NCI-H2081 (cell line): ENCODE measurements around the gene RFTN1.
A peak's percentile ranks its signal among the peaks of the same experiment; 100 is the strongest.

ENCODE experiments used
- DNase-seq, 2 experiments: peaks; one replicate each; lab custom pipeline; 2025; lab: John Stamatoyannopoulos, UW

The RFTN1 gene, protein sequence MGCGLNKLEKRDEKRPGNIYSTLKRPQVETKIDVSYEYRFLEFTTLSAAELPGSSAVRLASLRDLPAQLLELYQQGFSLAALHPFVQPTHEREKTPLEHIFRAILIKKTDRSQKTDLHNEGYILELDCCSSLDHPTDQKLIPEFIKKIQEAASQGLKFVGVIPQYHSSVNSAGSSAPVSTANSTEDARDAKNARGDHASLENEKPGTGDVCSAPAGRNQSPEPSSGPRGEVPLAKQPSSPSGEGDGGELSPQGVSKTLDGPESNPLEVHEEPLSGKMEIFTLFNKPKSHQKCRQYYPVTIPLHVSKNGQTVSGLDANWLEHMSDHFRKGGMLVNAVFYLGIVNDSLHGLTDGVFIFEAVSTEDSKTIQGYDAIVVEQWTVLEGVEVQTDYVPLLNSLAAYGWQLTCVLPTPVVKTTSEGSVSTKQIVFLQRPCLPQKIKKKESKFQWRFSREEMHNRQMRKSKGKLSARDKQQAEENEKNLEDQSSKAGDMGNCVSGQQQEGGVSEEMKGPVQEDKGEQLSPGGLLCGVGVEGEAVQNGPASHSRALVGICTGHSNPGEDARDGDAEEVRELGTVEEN

DNA sequence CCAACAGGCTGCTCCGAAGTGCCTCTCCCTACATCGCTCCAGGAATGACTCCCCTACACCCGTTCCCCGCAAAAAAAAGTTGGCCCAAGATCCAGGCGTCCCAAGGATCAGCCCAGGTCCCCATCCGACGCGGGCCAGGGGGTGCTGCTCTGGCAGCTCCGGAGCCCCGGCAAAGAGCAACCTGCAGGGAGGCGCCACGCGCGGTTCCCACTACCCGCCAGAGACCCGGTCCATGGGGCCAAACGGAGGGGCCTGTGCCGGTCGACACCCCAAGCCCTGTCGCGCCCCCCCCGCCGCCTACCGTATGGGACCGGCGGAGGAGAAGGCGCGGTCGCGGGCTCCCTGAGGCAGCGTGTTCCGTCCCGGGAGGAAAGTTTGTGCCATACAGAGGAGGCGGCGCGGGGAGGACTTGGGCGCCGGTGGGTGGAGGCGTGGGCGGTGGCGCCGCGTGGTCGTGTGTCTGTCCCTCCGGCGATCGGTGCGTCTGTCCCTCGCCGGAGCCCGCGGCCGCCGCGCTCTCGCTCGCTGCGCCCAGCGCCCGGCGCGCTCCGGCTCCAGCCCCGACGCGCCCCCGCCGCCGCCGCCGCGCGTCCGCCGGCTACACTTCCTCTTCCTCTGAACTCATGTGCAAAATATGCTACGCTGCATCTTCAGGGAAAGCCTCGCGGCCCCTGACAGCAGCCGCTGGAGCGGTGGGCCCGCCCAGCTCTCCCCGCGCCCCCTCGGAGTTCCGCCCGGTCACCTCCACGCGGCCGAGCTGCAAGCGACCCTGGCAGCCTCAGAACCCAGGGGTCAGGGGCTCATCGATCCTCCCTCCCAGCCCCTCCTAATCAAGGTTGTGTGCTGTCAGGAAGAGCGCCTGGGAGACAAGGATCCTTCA lies at the start of gene RFTN1:
Gene RFTN1, minus strand, starts transcription at position 559 of the 880 bp plus-strand sequence. CDS start 19,830 bp downstream, outside the sequence.
- peak in 1 of 2 experiments; percentile 54 for DNase-seq

DNA sequence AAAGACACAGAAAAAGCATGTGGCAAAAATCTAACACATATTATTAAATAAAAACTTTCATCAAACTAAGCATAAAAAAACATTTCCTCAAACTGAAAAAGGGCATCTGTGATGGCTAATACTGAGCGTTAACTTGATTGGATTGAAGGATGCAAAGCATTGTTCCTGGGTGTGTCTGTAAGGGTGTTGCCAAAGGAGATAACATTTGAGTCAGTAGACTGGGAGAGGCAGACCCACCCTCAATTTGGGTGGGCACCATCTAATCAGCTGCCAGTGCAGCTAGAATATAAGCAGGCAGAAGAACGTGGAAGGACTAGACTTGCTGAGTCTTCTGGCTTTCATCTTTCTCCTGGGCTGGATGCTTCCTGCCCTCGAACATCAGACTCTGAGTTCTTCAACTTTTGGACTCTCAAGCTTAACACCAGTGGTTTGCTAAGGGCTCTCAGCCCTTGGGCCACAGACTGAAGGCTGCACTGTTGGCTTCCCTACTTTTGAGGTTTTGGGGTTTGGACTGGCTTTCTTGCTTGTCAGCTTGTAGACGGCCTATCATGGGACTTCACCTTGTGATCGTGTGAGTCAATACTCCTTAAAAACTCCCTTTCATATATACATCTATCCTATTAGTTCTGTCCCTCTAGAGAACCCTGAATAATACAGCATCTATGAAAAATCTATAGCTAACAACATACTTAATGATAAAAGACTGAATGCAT lies 46.3 kb upstream of the RFTN1 start:
- no peak for DNase-seq

DNA sequence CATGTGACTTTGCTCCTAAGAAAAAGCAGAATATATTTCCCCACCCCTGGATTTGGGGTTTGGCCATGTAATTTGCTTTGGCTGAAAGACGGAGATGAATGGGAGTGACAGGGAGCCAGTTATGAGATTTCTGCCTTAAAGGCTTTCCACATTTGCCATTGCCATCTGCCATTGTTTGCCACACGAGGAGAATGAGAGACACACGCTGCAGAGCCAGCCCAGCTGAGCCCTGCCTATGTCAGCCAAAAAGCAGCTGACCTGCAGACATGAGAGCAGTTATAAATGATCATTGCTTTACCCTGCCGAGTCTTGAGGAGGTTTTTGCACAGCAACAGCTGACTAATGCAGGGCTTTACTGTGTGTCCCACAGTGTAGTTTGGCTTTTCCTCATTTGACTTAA lies 40.6 kb upstream of the RFTN1 start:
- peak in 1 of 2 experiments; percentile 21 for DNase-seq

DNA sequence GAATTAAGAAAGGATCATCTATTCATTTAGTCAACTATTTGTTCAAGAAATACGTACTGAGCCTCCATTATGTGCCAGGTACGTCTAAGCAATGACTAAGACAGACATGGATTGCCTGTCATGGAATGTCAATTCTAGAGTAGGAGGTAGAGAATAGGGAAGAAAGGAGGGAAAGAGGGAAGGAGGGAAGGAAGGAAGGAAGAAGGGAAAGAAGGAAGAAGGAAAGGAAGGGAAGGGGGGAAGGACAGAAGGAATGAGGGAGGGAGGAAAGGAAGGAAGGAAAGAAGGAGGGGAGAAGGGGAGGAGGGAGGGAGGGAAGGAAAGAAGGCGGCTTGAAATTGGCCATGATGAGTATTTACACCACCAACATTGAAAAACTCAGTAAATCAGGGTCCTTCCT lies 39.3 kb upstream of the RFTN1 start:
- no peak for DNase-seq

DNA sequence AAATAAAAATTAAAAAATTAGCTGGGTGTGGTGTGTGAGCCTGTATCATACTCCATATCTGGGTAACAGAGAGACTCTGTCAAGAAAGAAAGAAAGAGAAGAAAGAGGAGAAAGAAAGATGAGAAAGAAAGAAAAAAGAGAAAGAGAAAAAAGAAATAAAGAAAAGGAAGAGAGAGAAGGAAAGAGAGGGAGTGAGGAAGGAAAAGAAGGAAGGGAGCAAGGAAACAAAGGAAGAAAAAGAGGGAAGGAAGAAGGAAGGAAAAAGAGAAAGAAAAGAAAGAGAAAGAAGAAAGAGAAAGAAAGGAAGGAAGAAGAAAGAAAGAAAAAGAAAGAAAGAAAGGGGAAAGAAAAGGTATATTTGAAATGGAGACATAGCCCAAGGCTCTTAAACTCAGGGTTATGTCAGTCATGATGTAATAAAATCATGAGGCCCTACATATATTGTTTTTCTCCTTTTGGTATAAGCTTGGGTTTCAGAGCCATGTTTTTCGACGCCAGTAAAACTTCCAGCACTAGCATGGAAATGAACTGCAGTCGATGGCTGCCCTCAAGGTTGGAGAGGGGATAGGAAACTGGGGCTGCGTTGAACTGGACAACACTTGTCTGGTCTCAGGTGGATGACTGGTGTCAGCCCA lies 38.0 kb upstream of the RFTN1 start:
- no peak for DNase-seq

DNA sequence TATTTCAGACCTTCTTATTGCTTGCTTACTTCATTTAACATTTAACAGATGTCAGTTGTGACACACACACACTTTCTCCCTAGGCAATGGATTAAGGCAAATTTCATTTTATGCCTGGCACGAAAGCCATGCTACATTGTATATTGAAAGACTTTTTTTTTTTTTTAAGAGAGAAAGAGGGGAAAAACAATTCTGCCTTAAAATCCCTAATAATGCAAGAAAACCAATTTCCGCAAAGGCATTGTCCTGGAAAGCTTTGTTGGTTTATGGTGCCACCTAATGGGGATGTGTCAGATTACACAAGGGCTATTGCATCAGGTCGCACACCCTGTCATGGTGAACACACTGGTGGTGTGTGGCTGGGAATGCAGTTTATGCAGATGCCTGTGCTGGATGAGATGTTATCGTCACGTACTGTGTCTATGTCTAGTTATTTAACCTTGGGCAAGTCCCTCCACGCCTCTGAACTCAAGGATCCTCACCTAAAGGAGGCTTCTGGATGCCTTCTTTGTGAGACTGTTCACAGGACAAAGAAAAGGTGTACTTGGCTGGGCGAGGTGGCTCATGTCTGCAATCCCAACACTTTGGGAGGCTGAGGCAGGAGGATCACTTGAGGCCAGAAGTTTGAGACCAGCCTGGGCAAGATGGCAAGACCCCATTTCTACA lies 37.3 kb upstream of the RFTN1 start:
- DNase-seq: peak; percentile 83 to 89

DNA sequence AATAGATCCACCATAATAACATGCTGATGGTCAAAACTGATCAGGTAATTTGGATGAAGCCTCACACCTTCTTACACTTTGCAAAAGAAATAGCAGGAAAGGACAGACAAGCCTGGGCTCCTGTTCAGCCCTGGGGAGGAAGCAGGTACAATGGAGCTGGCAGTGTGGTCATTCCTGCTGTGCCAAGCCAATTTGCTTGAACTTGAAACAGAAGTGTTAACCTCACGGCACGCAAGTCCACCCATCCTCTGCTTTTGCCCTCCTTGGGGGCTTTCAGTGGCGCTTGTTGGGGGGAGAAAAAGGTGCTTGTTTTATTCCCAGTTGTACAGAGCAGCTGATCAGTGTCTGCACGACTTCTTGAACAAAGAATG lies 36.8 kb upstream of the RFTN1 start:
- DNase-seq: peak; percentile 46 to 74

DNA sequence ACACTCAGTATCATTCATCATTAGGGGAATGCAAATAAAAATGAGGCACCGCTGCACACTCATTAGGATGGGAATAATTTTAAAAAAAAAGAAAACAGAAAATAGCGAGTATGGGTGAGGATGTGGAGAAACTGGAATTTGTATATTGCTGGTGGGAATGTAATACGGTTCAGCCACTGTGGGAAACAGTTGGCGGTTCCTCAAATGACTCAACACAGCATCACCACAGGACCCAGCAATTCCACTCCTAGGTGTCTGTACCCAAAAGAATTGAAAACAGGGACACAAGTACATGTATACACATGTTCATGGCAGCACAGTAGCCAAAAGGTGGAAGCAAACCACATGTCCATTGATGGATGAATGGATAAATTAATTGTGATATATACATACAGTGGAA lies 35.2 kb upstream of the RFTN1 start:
- DNase-seq: no peak

DNA sequence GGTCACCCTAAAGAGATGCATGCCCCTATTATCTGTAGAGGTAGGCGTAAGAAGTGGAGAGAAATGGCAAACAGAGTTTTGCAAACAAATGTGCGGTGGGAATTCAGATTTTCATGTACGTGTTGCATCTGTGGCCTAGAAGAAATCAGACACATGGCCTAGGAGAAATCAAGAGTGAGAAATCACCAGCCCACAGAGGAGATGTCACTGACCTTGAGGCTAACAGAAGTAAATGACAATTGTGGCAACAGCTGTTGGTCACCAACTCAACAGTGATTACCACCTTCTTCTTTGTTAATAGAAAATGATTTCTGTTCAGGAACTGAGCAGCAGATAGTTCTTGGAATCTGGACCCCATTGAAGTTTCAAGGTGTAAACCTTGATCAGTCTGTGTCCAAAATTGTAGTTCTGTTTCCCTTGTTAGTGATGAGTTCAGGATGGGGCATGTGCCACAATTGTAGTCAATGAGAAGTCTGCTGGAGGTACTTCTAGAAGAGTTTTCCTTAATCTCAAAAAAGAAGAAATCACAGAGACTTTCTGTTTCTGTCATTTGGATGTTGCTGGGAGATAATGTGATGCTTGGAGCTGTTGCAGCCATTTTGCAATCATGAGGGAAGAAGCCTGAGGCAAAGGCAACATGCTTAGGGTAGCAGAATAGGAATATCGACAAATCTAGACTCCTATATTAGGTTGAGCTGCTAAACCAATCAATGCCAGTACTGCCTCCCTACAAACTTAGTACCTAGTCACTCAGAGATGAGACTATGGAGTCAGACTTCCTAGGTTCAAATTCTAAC lies 34.3 kb upstream of the RFTN1 start:
- no peak for DNase-seq

DNA sequence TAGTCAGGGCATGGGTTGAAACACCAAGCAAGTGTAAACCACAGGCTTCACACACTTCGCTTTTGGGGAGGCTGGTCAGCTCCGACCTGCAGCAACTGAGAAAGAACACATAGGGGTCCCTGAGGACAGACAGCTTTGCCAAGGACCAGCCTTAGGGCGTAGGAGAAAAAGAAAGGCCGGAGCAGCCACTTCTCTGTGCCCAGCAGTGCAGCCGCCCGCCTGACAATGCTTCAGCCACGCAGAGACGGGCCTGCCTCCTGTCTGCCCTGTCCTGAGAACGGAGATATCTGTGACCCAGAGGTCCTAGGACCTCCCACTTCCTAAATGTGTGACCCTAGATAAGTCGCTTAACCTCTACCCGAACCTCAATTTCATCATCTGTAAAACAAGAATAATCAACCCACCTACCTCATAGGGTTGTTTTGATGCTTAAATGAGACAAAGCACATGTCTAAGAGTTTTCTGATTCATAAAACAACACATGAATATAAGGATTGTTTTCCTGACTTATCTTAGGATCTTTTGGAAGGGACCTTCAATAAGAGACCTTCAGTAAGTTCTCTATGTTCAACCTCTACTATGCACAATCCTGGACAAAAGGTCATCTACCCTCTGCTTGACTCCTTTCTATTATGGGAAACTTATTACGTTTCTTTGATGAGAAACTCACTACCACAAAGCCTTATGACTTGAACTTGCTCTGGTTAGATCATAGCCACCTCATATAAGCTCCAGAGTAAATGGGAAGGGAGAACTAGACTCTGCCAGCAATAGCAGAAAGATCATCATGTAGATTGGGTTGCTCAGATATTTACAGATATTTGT lies 32.9 kb upstream of the RFTN1 start:
- no peak for DNase-seq

DNA sequence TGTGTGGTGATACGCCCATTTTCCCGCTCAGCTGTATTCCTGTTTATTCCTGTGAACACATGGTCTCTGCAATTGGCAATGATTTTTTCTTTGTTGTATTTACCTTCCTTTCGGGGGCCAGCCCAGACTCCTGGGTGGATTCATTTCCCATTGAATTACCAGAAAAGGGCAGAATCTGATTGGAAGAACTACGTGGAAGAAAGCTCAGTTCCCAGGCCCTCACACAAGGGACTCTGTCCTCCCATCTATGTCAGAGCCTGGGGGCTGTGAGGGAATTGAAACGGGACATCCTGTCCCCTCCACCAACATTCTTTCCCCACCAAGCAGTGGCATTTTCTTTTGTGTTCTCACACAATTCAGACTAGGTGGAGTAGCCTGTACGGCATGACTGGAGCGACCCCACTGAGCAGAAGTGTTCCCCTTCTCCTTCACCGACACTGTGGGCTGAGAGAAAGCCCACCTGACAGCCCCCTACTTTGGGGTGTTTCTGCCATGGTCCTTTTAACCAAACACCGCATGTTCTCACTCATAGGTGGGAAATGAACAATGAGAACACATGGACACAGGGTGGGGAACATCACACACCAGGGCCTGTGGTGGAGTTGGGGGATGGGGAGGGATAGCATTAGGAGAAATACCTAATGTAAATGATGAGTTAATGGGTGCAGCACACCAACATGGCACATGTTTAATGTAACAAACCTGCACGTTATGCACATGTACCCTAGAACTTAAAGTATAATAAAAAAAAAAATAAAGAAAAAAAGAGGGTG lies 32.1 kb upstream of the RFTN1 start:
- DNase-seq: no peak

DNA sequence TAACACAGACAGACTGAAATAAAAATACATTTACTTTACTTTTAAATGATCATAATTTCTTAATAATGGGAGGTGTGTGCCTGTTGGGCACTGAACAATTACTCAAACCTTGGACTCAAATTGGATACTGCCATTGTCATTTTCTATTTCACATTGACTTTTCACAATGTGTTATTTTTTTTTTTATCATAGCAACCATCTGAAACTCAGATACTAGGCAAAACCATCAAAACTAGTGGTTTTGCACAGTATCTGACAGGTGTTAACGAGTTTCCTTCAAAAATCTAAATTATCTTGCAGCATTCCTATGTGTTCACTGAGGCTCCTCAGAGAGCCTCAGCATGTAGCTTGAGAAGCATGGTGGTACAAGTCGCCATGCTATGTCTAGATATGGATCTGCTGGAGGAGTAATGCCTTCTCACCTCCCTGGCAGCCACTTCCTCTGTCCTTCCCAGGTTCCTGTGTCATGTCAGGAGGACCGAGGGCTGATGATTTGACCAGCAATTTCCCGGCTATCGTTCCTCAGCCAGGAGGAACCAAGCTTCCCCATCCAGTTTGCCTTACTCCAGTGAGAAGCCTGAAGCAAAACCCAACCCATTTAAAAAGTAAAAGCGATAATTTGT lies 29.9 kb upstream of the RFTN1 start:
- DNase-seq: no peak

DNA sequence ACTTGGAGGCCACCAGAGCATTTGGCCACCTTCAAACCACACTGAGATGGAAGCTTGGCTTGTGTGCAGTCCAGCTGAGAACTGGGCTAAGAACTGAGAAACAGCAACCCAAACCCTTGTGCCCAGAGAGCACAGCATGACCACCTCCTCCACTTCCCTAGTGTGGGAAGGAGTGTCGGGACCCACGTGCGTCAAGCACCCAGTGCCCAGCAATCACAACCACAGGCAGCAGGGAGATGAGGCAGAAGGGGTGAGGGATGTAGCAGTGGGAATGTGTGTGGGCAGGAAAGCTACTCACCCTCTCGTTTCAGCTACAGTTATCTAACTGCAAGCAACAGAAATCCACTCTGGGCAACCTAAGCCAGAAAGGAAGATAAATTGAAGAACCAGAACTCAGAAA lies 25.0 kb upstream of the RFTN1 start:
- no peak for DNase-seq

DNA sequence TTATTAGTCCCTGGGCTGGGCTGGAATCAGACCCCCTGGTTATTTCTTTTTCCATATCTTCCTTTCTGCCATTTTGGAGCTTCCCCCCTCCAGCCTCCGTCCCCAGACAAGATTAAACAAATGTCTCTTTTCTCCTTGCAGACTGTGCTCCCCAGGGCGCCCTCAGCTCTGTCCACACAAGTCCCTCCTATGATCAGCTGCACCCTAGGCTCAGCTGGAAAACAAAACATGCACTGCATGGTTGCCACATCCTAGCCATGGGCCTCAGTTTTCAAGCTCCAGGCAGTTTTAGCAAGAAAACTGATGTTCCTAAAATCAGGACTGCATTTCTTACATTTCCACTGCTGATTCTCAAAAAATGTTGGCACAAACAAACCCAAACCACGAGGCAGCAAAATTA lies 23.5 kb upstream of the RFTN1 start:
- no peak for DNase-seq

DNA sequence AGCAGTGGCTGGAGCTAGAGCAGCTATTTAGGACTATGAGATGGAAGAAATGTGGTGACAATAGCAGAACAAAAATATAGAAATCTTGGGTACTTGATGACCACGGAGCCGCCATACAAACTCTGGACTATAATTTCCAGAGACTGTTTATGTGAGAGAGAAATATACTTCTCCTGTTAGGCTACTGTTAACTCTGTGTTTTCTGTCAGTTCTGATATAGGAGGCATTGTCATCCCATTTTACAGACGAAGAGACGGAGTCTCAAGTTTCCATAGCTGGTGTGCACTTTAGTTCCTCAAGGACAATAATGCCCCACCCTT lies 22.8 kb upstream of the RFTN1 start:
- DNase-seq: no peak

DNA sequence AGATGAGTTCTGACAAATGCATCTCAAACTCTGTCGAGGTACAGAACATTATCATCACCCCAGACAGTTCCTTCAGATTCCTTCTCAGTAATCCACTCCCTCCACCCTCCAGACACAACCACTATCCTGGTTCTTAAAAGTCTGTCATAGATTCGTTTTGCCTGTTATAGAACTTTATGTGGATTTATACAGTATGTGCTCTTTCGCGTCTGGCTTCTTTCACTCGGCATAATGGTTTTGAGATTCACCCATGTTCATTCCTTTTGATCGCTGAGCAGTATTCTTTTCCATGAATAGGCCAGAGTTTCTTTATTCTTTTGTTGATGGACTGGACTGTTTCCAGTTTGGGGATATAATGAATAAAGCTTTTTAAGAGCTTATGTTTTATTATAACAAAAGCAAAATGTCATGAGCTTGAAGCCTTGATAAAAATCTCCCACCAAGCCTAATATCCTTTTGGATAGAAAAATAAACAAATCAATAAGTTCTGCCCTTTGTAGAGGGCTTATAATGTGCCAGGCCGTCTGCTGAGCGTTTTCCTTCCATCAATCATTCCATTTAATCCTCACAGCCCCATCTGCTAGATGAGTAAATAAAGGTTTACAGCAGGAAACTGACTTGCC lies 21.3 kb upstream of the RFTN1 start:
- peak; percentile 54 to 81 for DNase-seq

DNA sequence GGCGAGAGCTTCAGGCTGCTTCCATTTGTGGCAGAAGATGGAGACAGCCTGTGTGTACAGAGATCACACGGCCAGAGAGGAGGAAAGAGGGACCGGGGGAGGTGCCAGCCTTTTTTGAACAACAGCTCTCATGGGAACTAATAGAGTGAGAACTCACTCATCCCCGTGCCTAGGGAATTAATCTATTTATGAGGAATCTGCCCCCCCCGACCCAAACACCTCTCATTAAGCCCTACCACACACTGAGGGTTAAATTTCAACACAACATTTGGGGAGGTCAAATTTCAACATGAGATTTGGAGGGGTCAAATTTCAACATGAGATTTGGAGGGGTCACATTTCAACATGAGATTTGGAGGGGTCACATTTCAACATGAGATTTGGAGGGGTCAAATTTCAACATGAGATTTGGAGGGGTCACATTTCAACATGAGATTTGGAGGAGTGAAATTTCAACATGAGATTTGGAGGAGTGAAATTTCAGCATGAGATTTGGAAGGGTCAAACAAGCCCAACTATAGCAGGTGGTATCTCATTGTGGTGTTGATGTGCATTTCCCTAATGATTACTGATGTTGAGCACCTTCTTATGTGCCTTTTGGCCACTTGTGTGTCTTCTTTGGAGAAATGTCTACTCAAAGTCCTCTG lies 20.6 kb upstream of the RFTN1 start:
- no peak for DNase-seq
